SK-MEL-5 (cell line): Measurements from ENCODE around the gene SEMA5B. TPM values are rescaled to one million over a fixed set of nuclear protein-coding genes. Genes with fewer than 3 reads are reported as not detected.

ENCODE experiments used
- DNase-seq: peaks from one replicate; pipeline ENCODE4 v3.0.0-alpha.2; 2016; ENCODE audit warnings: low read depth, low spot score
- in situ Hi-C: cut with HindIII; loops from 2 replicates; pipeline ENCODE4 v1.10.0; 2016; ENCODE audit warnings: low sequenced_read_pairs, high pct_unique_total_duplicates, low pct_unique_long_range_greater_than_20kb
- total RNA-seq: library from RNA; depleted of rRNA; stranded (reverse); fragments of >200 nt; shearing (Covaris generic); gene quantifications from 2 replicates; pipeline ENCODE4 v1.2.3, GENCODE V29; 2014; rRNA removed

Gene SEMA5B
- total RNA-seq, 1 experiment from 2014 or later, result not detected

DNA sequence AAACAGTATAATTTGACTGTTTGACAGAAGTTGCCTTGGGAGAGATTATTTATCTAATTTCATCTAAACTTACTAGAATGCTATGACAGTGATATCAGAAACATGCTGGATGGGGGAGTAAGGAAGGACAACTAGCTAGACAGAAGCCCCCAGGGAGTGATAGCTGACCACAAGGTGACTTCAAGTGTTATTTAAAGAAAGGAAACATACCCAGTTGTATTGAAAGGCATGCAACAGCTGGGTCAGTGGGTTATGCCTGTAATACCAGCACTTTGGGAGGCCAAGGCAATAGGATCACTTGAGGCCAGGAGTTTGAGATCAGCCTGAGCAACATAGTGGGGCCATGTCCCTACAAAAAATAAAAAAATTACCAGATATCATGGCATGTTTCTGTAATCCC, 163.1 kb downstream of the SEMA5B start:
- in situ Hi-C loops, result no loop called here
- no peak for DNase-seq

DNA sequence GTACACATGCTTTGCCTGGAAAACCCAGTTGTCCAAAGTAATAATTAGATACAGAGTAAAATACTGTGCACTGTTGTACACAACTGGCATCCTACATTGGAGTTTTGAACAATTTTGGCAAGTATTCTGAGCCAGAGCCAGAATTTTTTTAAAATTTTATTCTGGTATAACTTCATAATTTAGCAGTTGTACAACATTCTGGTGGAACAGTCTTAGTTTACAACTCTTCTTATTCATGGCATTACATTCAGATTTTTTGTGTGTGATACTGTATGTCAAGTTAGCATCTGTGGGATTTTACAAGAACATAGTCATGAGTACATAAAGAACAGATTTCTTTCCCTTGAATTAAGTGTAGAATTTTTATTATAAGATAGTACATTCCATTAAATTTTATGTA, 165.2 kb downstream of the SEMA5B start:
- no peak for DNase-seq
- in situ Hi-C loops, result no loop called here

Other genes starting within 250 kb of the SEMA5B start
- 21.1 and 25.5 TPM in 2 replicates for gene HSPBAP1, start 233.9 kb downstream of the SEMA5B start, total RNA-seq
- 40.2 and 42.1 TPM in 2 replicates for gene SLC49A4, start 232.7 kb downstream of the SEMA5B start, total RNA-seq
- gene PDIA5, start 39.3 kb upstream of the SEMA5B start, total RNA-seq, result 31.4 and 33.4 TPM in 2 replicates
- 34.3 and 42.3 TPM in 2 replicates for gene SEC22A, start 174.2 kb upstream of the SEMA5B start, total RNA-seq